Endothelial cell of umbilical vein (primary cell): ENCODE data around the gene KIAA1614.

Experiments
- EZH2 ChIP-seq: IDR thresholded peaks from 2 replicates; pipeline ENCODE4 v1.6.1; 2012; ENCODE audit warnings: borderline replicate concordance, low read depth, mild to moderate bottlenecking, moderate library complexity, low read length, inconsistent platforms; ENCODE audit not compliant: severe bottlenecking
- FOS ChIP-seq: IDR thresholded peaks from 2 replicates; pipeline ENCODE4 v1.6.1; 2011; ENCODE audit warnings: mild to moderate bottlenecking, low read length, moderate library complexity, borderline replicate concordance; ENCODE audit not compliant: insufficient read depth
- JUN ChIP-seq: IDR thresholded peaks from 2 replicates; pipeline ENCODE4 v1.6.1; 2011; ENCODE audit warnings: borderline replicate concordance, low read depth; ENCODE audit not compliant: insufficient read length, insufficient read depth
- MYC ChIP-seq: IDR thresholded peaks from one replicate; pipeline ENCODE4 v1.6.1; 2011; ENCODE audit warnings: mild to moderate bottlenecking, low read depth, low read length
- POLR2A ChIP-seq: IDR thresholded peaks from 2 replicates; pipeline ENCODE4 v1.6.1; 2012; ENCODE audit warnings: low read depth, mild to moderate bottlenecking, control low read depth, low read length
- POLR2AphosphoS5 ChIP-seq: IDR thresholded peaks from 2 replicates; pipeline ENCODE4 v1.6.1; 2012; ENCODE audit warnings: low read depth, mild to moderate bottlenecking, control low read depth, low read length, moderate library complexity; ENCODE audit not compliant: insufficient read depth
- TF ChIP-seq, protein P1 (sequence below), 2 donors: IDR thresholded peaks; 1 replicate in 1 of 2; 2 replicates in 1 of 2; pipeline ENCODE4 v1.5.1; 2011; ENCODE audit warnings: low read length in 2 of 2, mild to moderate bottlenecking in 2 of 2, moderate library complexity in 2 of 2, control low read depth in 1 of 2, inconsistent platforms in 1 of 2, low read depth in 1 of 2; ENCODE audit not compliant: insufficient read depth in 1 of 2; ENCODE audit errors: extremely low read depth in 1 of 2
- TF ChIP-seq, protein P2 (sequence below): IDR thresholded peaks from 2 replicates; pipeline ENCODE4 v1.6.1; 2011; ENCODE audit not compliant: insufficient read depth, insufficient read length

DNA sequence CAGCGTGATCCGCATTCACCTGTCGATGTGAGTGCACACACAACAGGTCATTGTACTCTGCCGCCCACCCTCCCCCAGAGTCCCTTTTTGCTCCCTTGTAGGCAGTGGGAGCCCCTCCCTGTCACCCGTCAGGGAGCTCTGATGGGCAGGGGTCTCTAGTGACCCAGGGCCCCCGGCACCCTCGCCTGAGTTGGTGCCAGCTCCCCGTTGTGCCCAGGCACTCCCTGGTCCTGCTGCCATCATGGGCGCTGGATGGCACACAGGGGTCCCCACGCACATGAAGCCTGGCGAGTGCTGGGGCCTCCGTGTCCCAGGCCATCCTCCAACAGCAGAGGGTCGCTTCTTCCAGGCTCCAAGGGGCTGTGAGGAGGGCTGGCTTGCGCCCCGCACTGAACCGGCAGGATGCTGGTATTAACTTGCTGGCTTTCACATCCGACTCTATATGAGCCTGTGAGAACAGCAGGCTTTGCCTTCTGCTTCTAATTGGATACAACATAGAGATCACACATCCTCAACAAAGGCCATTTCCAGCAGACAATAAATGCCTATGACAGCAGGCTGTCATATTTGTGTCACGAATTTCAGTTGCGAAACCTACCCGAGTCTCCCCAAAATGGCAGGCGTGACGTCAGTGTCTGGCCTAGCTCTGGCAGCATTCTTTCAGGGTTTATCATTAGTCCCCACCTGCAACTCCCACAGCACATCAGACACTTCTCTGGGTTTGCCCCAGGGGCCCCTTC, 35.4 kb downstream of the KIAA1614 start:
- no peak for TF ChIP-seq FOS
- TF ChIP-seq POLR2A, result no peak
- TF ChIP-seq, protein P1, sequence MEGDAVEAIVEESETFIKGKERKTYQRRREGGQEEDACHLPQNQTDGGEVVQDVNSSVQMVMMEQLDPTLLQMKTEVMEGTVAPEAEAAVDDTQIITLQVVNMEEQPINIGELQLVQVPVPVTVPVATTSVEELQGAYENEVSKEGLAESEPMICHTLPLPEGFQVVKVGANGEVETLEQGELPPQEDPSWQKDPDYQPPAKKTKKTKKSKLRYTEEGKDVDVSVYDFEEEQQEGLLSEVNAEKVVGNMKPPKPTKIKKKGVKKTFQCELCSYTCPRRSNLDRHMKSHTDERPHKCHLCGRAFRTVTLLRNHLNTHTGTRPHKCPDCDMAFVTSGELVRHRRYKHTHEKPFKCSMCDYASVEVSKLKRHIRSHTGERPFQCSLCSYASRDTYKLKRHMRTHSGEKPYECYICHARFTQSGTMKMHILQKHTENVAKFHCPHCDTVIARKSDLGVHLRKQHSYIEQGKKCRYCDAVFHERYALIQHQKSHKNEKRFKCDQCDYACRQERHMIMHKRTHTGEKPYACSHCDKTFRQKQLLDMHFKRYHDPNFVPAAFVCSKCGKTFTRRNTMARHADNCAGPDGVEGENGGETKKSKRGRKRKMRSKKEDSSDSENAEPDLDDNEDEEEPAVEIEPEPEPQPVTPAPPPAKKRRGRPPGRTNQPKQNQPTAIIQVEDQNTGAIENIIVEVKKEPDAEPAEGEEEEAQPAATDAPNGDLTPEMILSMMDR (IDR thresholded peaks at IDR 0.05; ENCODE audit: extremely low read depth in 1 of 2, insufficient read depth in 1 of 2, low read depth in 1 of 2, low read length in 2 of 2), result no peak
- no peak for TF ChIP-seq MYC
- TF ChIP-seq, protein P2, sequence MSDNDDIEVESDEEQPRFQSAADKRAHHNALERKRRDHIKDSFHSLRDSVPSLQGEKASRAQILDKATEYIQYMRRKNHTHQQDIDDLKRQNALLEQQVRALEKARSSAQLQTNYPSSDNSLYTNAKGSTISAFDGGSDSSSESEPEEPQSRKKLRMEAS, result no peak
- TF ChIP-seq EZH2, result no peak
- no peak for TF ChIP-seq JUN
- TF ChIP-seq POLR2AphosphoS5, result no peak
